ENCODE measurements around the gene POU2F3.
A peak's percentile ranks its signal among the peaks of the same experiment; 100 is the strongest.

The POU2F3 gene

GRCh38 chr11:120211522-120212258, 28.2 kb upstream of the POU2F3 start:
- peak overlapping the region; percentile 96 for H3K4me2 ChIP-seq (ENCODE audit: low read length)
- H4K12ac ChIP-seq (ENCODE audit: low read depth, low read length): no peak overlapping the region
- H3K79me1 ChIP-seq (ENCODE audit: low read length): no peaks in the 10 kb centered on the region
- peak overlapping the region; percentile 28 for H4K8ac ChIP-seq (ENCODE audit: low read depth, low read length)
- H4K91ac ChIP-seq (ENCODE audit: low read depth, low read length): no peak overlapping the region
- no peak overlapping the region for H2AK5ac ChIP-seq (ENCODE audit: low read length)
- no CpG with 5 or more reads among the region's 18 CpGs for WGBS (ENCODE audit: extremely low coverage, insufficient coverage, insufficient read length)
- no peak overlapping the region for H2BK5ac ChIP-seq (ENCODE audit: low read depth, low read length, poor library complexity)
- H3K9ac ChIP-seq (ENCODE audit: low read length): no peak overlapping the region
- no peaks in the 10 kb centered on the region for H3K79me2 ChIP-seq (ENCODE audit: control insufficient read depth, insufficient read depth, low read length, poor library complexity)
- H3K18ac ChIP-seq (ENCODE audit: low read length): peak overlapping the region; percentile 58
- peak overlapping the region; percentile 66 for H3K4me3 ChIP-seq (ENCODE audit: low read depth, low read length)
- no peak overlapping the region for H2BK12ac ChIP-seq (ENCODE audit: low read length)
- peaks cover 2% of the 10 kb centered on the region for H3K9me3 ChIP-seq (ENCODE audit: insufficient read depth, low read depth, low read length)
- no peak overlapping the region for H3K14ac ChIP-seq (ENCODE audit: low read length)
- no peak overlapping the region for H3K4ac ChIP-seq (ENCODE audit: low read depth, low read length)
- peaks cover 37% of the 10 kb centered on the region for H3K27me3 ChIP-seq (ENCODE audit: insufficient read depth, low read length)
- peak overlapping the region; percentile 56 for H2AFZ ChIP-seq (ENCODE audit: insufficient read depth, low read length, poor library complexity)
- no peak for DNase-seq
- H3K36me3 ChIP-seq (ENCODE audit: control insufficient read depth in 1 of 2, insufficient read depth in 2 of 2, low read length in 2 of 2): no peaks in the 10 kb centered on the region
- no peak overlapping the region for H3K23ac ChIP-seq (ENCODE audit: low read length)
- peaks cover 11 to 20% of the 10 kb centered on the region in 2 experiments for H3K4me1 ChIP-seq (ENCODE audit: control insufficient read depth in 1 of 2, insufficient read depth in 2 of 2, low read length in 2 of 2)
- no peak overlapping the region for H2BK120ac ChIP-seq (ENCODE audit: insufficient read depth, low read length, poor library complexity)
- no peak overlapping the region for H3K27ac ChIP-seq (ENCODE audit: low read depth, low read length)

DNA sequence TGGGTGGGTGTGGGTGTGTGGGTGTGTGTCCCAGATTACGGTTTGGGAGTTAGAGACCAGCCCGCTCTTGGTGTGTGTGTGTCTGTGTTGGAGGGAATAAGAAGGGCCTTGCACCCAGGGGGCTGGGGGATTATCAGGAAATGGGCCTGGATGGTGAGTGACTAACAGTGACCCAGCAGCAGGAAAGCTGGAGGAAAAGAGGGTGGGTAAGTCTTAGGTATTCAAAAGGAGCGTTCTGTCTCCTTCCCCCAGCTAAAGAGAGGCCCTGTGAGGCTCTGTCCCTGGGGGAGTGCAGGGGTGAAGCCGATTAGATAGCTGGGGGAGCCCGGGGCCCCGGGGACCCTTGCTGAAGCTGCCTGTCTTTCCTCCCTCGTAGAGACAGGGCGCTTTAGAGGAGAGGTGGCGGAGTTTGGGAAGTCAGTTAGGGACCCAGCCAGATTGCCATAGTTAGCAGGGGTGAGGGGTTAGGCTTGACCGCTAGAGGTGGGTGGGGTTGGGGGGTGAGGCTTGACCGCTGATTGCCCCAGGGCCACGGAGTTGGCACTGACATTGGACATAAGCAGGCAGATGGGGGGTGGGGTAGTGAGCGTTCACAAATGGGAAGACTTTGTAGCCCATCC, 27.6 kb upstream of the POU2F3 start:
- Histone ChIP-seq H3K79me1 (ENCODE audit: low read length) (no peaks in the 10 kb centered on the region), H3K4me2 (ENCODE audit: low read length) (peak overlapping the region; percentile 24), H3K18ac (ENCODE audit: low read length) (no peak overlapping the region), H2BK120ac (ENCODE audit: insufficient read depth, low read length, poor library complexity) (no peak overlapping the region), H3K27me3 (ENCODE audit: insufficient read depth, low read length) (peaks cover 37% of the 10 kb centered on the region), H3K4me1 (ENCODE audit: control insufficient read depth in 1 of 2, insufficient read depth in 2 of 2, low read length in 2 of 2) (peaks cover 11 to 24% of the 10 kb centered on the region in 2 experiments), H3K4ac (ENCODE audit: low read depth, low read length) (no peak overlapping the region), H2BK12ac (ENCODE audit: low read length) (no peak overlapping the region), H4K91ac (ENCODE audit: low read depth, low read length) (no peak overlapping the region), H3K4me3 (ENCODE audit: low read depth, low read length) (no peak overlapping the region), H3K14ac (ENCODE audit: low read length) (no peak overlapping the region), H2AFZ (ENCODE audit: insufficient read depth, low read length, poor library complexity) (no peak overlapping the region), H3K27ac (ENCODE audit: low read depth, low read length) (no peak overlapping the region), H3K9ac (ENCODE audit: low read length) (no peak overlapping the region), H3K23ac (ENCODE audit: low read length) (no peak overlapping the region), H3K36me3 (ENCODE audit: control insufficient read depth in 1 of 2, insufficient read depth in 2 of 2, low read length in 2 of 2) (no peaks in the 10 kb centered on the region), H4K8ac (ENCODE audit: low read depth, low read length) (no peak overlapping the region), H3K9me3 (ENCODE audit: insufficient read depth, low read depth, low read length) (peaks cover 2% of the 10 kb centered on the region), H3K79me2 (ENCODE audit: control insufficient read depth, insufficient read depth, low read length, poor library complexity) (no peaks in the 10 kb centered on the region), H2AK5ac (ENCODE audit: low read length) (no peak overlapping the region), H2BK5ac (ENCODE audit: low read depth, low read length, poor library complexity) (no peak overlapping the region), H4K12ac (ENCODE audit: low read depth, low read length) (no peak overlapping the region)
- no peak for DNase-seq
- no CpG with 5 or more reads among the region's 13 CpGs for WGBS (ENCODE audit: extremely low coverage, insufficient coverage, insufficient read length)

DNA sequence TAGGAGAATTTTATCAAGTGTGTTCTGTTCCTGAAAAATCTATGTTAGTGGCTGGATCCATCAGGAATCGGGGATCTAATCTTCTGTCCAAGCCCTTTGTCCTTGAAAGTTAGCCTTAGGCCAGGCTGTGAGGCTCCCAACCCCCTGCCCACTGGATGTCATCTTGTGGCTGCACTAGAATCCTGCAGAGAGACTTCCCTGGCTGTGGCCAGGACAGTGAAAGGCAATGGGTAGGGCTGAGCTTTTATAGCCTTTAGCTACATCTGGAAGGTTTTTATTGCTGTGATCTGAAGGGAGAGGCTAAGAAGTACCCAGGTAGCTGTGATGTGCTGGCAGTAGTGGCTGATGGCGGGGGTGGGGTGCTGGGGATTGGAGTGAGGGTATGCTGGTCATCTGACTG, 27.0 kb upstream of the POU2F3 start:
- H3K23ac ChIP-seq (ENCODE audit: low read length): no peak overlapping the region
- H3K14ac ChIP-seq (ENCODE audit: low read length): no peak overlapping the region
- no peaks in the 10 kb centered on the region for H3K79me2 ChIP-seq (ENCODE audit: control insufficient read depth, insufficient read depth, low read length, poor library complexity)
- no peak overlapping the region for H4K12ac ChIP-seq (ENCODE audit: low read depth, low read length)
- no peak overlapping the region for H2BK120ac ChIP-seq (ENCODE audit: insufficient read depth, low read length, poor library complexity)
- H2BK5ac ChIP-seq (ENCODE audit: low read depth, low read length, poor library complexity): no peak overlapping the region
- H3K27ac ChIP-seq (ENCODE audit: low read depth, low read length): no peak overlapping the region
- no peak overlapping the region for H3K4ac ChIP-seq (ENCODE audit: low read depth, low read length)
- H3K18ac ChIP-seq (ENCODE audit: low read length): no peak overlapping the region
- no peak for DNase-seq
- no peaks in the 10 kb centered on the region for H3K36me3 ChIP-seq (ENCODE audit: control insufficient read depth in 1 of 2, insufficient read depth in 2 of 2, low read length in 2 of 2)
- no peak overlapping the region for H4K91ac ChIP-seq (ENCODE audit: low read depth, low read length)
- H2AK5ac ChIP-seq (ENCODE audit: low read length): no peak overlapping the region
- no peak overlapping the region for H3K4me2 ChIP-seq (ENCODE audit: low read length)
- H3K9me3 ChIP-seq (ENCODE audit: insufficient read depth, low read depth, low read length): peaks cover 1% of the 10 kb centered on the region
- WGBS (ENCODE audit: extremely low coverage, insufficient coverage, insufficient read length): no CpG with 5 or more reads among the region's 2 CpGs
- H3K27me3 ChIP-seq (ENCODE audit: insufficient read depth, low read length): peaks cover 33% of the 10 kb centered on the region
- peaks cover 11 to 24% of the 10 kb centered on the region in 2 experiments for H3K4me1 ChIP-seq (ENCODE audit: control insufficient read depth in 1 of 2, insufficient read depth in 2 of 2, low read length in 2 of 2)
- no peaks in the 10 kb centered on the region for H3K79me1 ChIP-seq (ENCODE audit: low read length)
- H4K8ac ChIP-seq (ENCODE audit: low read depth, low read length): no peak overlapping the region
- no peak overlapping the region for H2AFZ ChIP-seq (ENCODE audit: insufficient read depth, low read length, poor library complexity)
- no peak overlapping the region for H2BK12ac ChIP-seq (ENCODE audit: low read length)
- H3K9ac ChIP-seq (ENCODE audit: low read length): no peak overlapping the region
- H3K4me3 ChIP-seq (ENCODE audit: low read depth, low read length): no peak overlapping the region

- no CpG with 5 or more reads among the region's 7 CpGs for whole genome bisulfite sequencing (ENCODE audit: extremely low coverage, insufficient coverage, insufficient read length)
- Histone ChIP-seq H3K4me3 (ENCODE audit: low read depth, low read length) (no peak overlapping the region), H2AK5ac (ENCODE audit: low read length) (no peak overlapping the region), H3K79me2 (ENCODE audit: control insufficient read depth, insufficient read depth, low read length, poor library complexity) (no peaks in the 10 kb centered on the region), H4K91ac (ENCODE audit: low read depth, low read length) (no peak overlapping the region), H2BK12ac (ENCODE audit: low read length) (no peak overlapping the region), H3K14ac (ENCODE audit: low read length) (no peak overlapping the region), H3K79me1 (ENCODE audit: low read length) (no peaks in the 10 kb centered on the region), H2AFZ (ENCODE audit: insufficient read depth, low read length, poor library complexity) (no peak overlapping the region), H3K27me3 (ENCODE audit: insufficient read depth, low read length) (peaks cover 28% of the 10 kb centered on the region), H3K27ac (ENCODE audit: low read depth, low read length) (no peak overlapping the region), H3K4me2 (ENCODE audit: low read length) (no peak overlapping the region), H3K9me3 (ENCODE audit: insufficient read depth, low read depth, low read length) (no peaks in the 10 kb centered on the region), H3K4me1 (ENCODE audit: control insufficient read depth in 1 of 2, insufficient read depth in 2 of 2, low read length in 2 of 2) (peaks cover 11 to 24% of the 10 kb centered on the region in 2 experiments), H2BK120ac (ENCODE audit: insufficient read depth, low read length, poor library complexity) (no peak overlapping the region), H3K4ac (ENCODE audit: low read depth, low read length) (no peak overlapping the region), H4K12ac (ENCODE audit: low read depth, low read length) (no peak overlapping the region), H3K36me3 (ENCODE audit: control insufficient read depth in 1 of 2, insufficient read depth in 2 of 2, low read length in 2 of 2) (no peaks in the 10 kb centered on the region), H3K18ac (ENCODE audit: low read length) (no peak overlapping the region), H2BK5ac (ENCODE audit: low read depth, low read length, poor library complexity) (no peak overlapping the region), H3K9ac (ENCODE audit: low read length) (no peak overlapping the region), H3K23ac (ENCODE audit: low read length) (no peak overlapping the region), H4K8ac (ENCODE audit: low read depth, low read length) (no peak overlapping the region)
- peak; percentile 46 to 65 for DNase-seq
Observed at GRCh38 chr11:120214581-120214980, 25.4 kb upstream of the POU2F3 start.
